PFSK-1 (cell line): Measurements from ENCODE around the gene CAPSL.

Source experiments
- FOXP2 ChIP-seq: optimal IDR thresholded peaks from 2 replicates; pipeline ENCODE3; 2011; ENCODE audit warnings: borderline replicate concordance, control low read depth, inconsistent platforms; ENCODE audit not compliant: insufficient read depth; ENCODE audit errors: extremely low read length, extremely low read depth
- POLR2AphosphoS5 ChIP-seq: IDR thresholded peaks from 2 replicates; pipeline ENCODE4 v1.6.1; 2012; ENCODE audit warnings: low read depth, mild to moderate bottlenecking, control low read depth, low read length, moderate library complexity
- SIN3A ChIP-seq: IDR thresholded peaks from 2 replicates; pipeline ENCODE4 v1.6.1; 2012; ENCODE audit warnings: mild to moderate bottlenecking, low read length, moderate library complexity, borderline replicate concordance; ENCODE audit not compliant: insufficient read depth
- TAF1 ChIP-seq: IDR thresholded peaks from 2 replicates; pipeline ENCODE4 v1.6.1; 2012; ENCODE audit warnings: low read length, control low read depth, borderline replicate concordance; ENCODE audit not compliant: insufficient read depth
- TF ChIP-seq, protein P1 (sequence below), 2 experiments: IDR thresholded peaks; 2 replicates each; pipeline versions ENCODE4 v1.6.1 to v1.8.0; 2011 to 2012; ENCODE audit warnings: low read depth in 2 of 2, low read length in 2 of 2, control low read depth in 1 of 2, inconsistent platforms in 1 of 2, mild to moderate bottlenecking in 1 of 2, moderate library complexity in 1 of 2; ENCODE audit not compliant: insufficient read depth in 1 of 2

DNA sequence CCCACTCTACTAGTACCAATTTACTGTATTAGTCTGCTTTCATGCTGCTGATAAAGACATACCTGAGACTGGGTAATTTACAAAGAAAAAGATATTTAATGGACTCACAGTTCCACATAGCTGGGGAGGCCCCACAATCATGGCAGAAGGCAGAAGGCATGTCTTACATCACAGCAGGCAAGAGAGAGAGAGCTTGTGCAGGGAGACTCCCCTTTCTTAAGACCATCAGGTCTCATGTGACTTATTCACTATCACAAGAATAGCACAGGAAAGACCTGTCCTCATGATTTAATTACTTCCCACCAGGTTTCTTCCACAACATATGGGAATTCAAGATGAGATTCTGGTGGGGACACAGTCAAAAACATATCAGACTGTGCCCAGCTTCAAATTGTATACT lies 41.3 kb upstream of the CAPSL start:
- TF ChIP-seq TAF1 (no peak), POLR2AphosphoS5 (no peak), SIN3A (no peak), FOXP2 (no peak)
- TF ChIP-seq, protein P1, sequence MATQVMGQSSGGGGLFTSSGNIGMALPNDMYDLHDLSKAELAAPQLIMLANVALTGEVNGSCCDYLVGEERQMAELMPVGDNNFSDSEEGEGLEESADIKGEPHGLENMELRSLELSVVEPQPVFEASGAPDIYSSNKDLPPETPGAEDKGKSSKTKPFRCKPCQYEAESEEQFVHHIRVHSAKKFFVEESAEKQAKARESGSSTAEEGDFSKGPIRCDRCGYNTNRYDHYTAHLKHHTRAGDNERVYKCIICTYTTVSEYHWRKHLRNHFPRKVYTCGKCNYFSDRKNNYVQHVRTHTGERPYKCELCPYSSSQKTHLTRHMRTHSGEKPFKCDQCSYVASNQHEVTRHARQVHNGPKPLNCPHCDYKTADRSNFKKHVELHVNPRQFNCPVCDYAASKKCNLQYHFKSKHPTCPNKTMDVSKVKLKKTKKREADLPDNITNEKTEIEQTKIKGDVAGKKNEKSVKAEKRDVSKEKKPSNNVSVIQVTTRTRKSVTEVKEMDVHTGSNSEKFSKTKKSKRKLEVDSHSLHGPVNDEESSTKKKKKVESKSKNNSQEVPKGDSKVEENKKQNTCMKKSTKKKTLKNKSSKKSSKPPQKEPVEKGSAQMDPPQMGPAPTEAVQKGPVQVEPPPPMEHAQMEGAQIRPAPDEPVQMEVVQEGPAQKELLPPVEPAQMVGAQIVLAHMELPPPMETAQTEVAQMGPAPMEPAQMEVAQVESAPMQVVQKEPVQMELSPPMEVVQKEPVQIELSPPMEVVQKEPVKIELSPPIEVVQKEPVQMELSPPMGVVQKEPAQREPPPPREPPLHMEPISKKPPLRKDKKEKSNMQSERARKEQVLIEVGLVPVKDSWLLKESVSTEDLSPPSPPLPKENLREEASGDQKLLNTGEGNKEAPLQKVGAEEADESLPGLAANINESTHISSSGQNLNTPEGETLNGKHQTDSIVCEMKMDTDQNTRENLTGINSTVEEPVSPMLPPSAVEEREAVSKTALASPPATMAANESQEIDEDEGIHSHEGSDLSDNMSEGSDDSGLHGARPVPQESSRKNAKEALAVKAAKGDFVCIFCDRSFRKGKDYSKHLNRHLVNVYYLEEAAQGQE (IDR thresholded peaks at IDR 0.05; ENCODE audit: insufficient read depth in 1 of 2, low read depth in 2 of 2, low read length in 2 of 2) = no peak
